ENCODE results near the gene KLHDC4.
"Not testable (repeated sequence)": the region's sequence is repeated elsewhere in the genome, so short reads cannot be mapped to it uniquely, and the experiment has no call there.

KLHDC4 gene

GRCh38 chr16:87765776-87766484, at the start of gene KLHDC4:
Gene KLHDC4, minus strand, starts transcription at chr16:87765986. Its CDS starts 96 bp downstream, at chr16:87765890.
- DNase-seq: peak; percentile 58 to 86 (median 81)

- DNase-seq: no peak
Measured at GRCh38 chr16:87815567-87815966, 49.8 kb upstream of the KLHDC4 start.

- DNase-seq: peak in 2 of 3 experiments; percentile 64 to 81
Measured at GRCh38 chr16:87812200-87812656, 46.4 kb upstream of the KLHDC4 start.

- not testable (repeated sequence) for DNase-seq
Measured at GRCh38 chr16:87811454-87811853, 45.7 kb upstream of the KLHDC4 start.

GRCh38 chr16:87809150-87809902, 43.5 kb upstream of the KLHDC4 start:
- DNase-seq: peak in 1 of 3 experiments; percentile 9

- DNase-seq: no peak
Measured at GRCh38 chr16:87808108-87808507, 42.3 kb upstream of the KLHDC4 start.

GRCh38 chr16:87806641-87807546, 41.1 kb upstream of the KLHDC4 start:
- peak; percentile 69 to 98 (median 94) for DNase-seq

- no peak for DNase-seq
Measured at GRCh38 chr16:87806261-87806640, 40.5 kb upstream of the KLHDC4 start.

- no peak for DNase-seq
Measured at GRCh38 chr16:87803385-87803784, 37.6 kb upstream of the KLHDC4 start.

- no peak for DNase-seq
Measured at GRCh38 chr16:87802670-87803069, 36.9 kb upstream of the KLHDC4 start.

- DNase-seq: no peak
Measured at GRCh38 chr16:87801679-87802259, 36.0 kb upstream of the KLHDC4 start.

GRCh38 chr16:87800497-87800896, 34.7 kb upstream of the KLHDC4 start:
- DNase-seq: no peak

GRCh38 chr16:87795336-87795735, 29.6 kb upstream of the KLHDC4 start:
- DNase-seq: no peak

GRCh38 chr16:87794485-87795078, 28.8 kb upstream of the KLHDC4 start:
- DNase-seq: no peak

GRCh38 chr16:87792205-87792565, 26.4 kb upstream of the KLHDC4 start:
- DNase-seq: no peak

GRCh38 chr16:87791295-87792204, 25.8 kb upstream of the KLHDC4 start:
- DNase-seq: no peak

- peak in 2 of 3 experiments; percentile 8 to 51 for DNase-seq
Measured at GRCh38 chr16:87790292-87791100, 24.7 kb upstream of the KLHDC4 start.

- DNase-seq: peak in 1 of 3 experiments; percentile 3
Measured at GRCh38 chr16:87789437-87790291, 23.9 kb upstream of the KLHDC4 start.

GRCh38 chr16:87788730-87789436, 23.1 kb upstream of the KLHDC4 start:
- not testable (repeated sequence) for DNase-seq
